Panc1 (cell line): ENCODE data around the gene SAMD4B.

Experiments
- CTCF ChIP-seq: fragments of 450-650 bp; IDR thresholded peaks from 2 replicates; pipeline ENCODE4 v1.5.1; 2017; ENCODE audit warnings: mild to moderate bottlenecking
- POLR2AphosphoS5 ChIP-seq: IDR thresholded peaks from 2 replicates; pipeline ENCODE4 v1.6.1; 2012; ENCODE audit warnings: mild to moderate bottlenecking, low read depth, low read length, moderate library complexity
- SIN3A ChIP-seq: IDR thresholded peaks from 2 replicates; pipeline ENCODE4 v1.6.1; 2012; ENCODE audit warnings: low read depth, mild to moderate bottlenecking, low read length, moderate library complexity, borderline replicate concordance; ENCODE audit not compliant: insufficient read depth
- TCF7L2 ChIP-seq: IDR thresholded peaks from 2 replicates; pipeline ENCODE4 v1.6.1; 2011; ENCODE audit warnings: mild to moderate bottlenecking, low read depth, low read length, inconsistent platforms

GRCh38 chr19:39402346-39403300 lies 60.4 kb downstream of the SAMD4B start:
- TF ChIP-seq CTCF (no peak), POLR2AphosphoS5 (no peak), TCF7L2 (no peak), SIN3A (no peak)
